Endothelial cell of umbilical vein (primary cell): ENCODE results near the gene DPP10. TPM values are rescaled to one million over a fixed set of nuclear protein-coding genes. Genes with fewer than 3 reads are reported as not detected.

ENCODE experiments used
- BruUV-seq: library from RNA; stranded (reverse); fragments of 400-500 nt; replicated peaks from 2 replicates; lab custom pipeline; 2021; lab: Mats Ljungman, UMichigan
- CTCF ChIA-PET: fragments of 300-600, 350-600 bp; sonication (Branson Sonifier 250); formaldehyde crosslinking; loops from one replicate; lab custom pipeline; 2021; ENCODE audit warnings: antibody characterized with exemption, inconsistent platforms; lab: Charles Lee
- POLR2A ChIA-PET: fragments of 300-600, 350-600 bp; sonication (Branson Sonifier 250); formaldehyde crosslinking; loops from one replicate; lab custom pipeline; 2021; ENCODE audit warnings: antibody characterized with exemption, inconsistent platforms; lab: Charles Lee
- DNase-seq: peaks from one replicate; pipeline ENCODE4 v3.0.0-alpha.2; 2011; ENCODE audit warnings: low read depth, low spot score
- FAIRE-seq: peaks from 2 replicates; lab custom pipeline; 2011; peaks lifted over from hg19 to GRCh38; lab: Jason Lieb, UNC
- H2AFZ ChIP-seq: 2 replicates; pipeline ENCODE4 v1.6.0; 2012; ENCODE audit warnings: low read depth, low read length, control low read depth, inconsistent platforms
- H3K27ac ChIP-seq: 2 replicates; pipeline ENCODE4 v1.5.1; 2011; ENCODE audit warnings: low read depth, mild to moderate bottlenecking, control low read depth, low read length, moderate library complexity; ENCODE audit not compliant: insufficient read depth
- H3K27me3 ChIP-seq, 2 experiments: 2 replicates each; pipeline versions ENCODE4 v1.6.0 to v1.6.1; 2011; ENCODE audit warnings: low read length in 2 of 2, mixed read lengths in 1 of 2; ENCODE audit not compliant: control insufficient read depth in 2 of 2, insufficient read depth in 2 of 2
- H3K36me3 ChIP-seq, 2 experiments: 2 replicates in 1 of 2; 3 replicates in 1 of 2; pipeline ENCODE4 v1.5.1; 2011; ENCODE audit warnings: low read length in 2 of 2, mild to moderate bottlenecking in 1 of 2, moderate library complexity in 1 of 2; ENCODE audit not compliant: control insufficient read depth in 2 of 2, insufficient read depth in 2 of 2; ENCODE audit errors: extremely low read depth in 1 of 2
- H3K4me1 ChIP-seq: 3 replicates; pipeline ENCODE4 v1.5.1; 2011; ENCODE audit warnings: mild to moderate bottlenecking, low read length; ENCODE audit not compliant: control insufficient read depth, insufficient read depth; ENCODE audit errors: extremely low read depth
- H3K4me2 ChIP-seq: 2 replicates; pipeline ENCODE4 v1.6.1; 2011; ENCODE audit warnings: low read length, control low read depth, mixed read lengths; ENCODE audit not compliant: insufficient read depth
- H3K4me3 ChIP-seq, 3 experiments: fragments of 200-600 bp in 1 of 3; sonication (generic), shearing (Covaris generic) in 1 of 3; replicated peaks in 1 of 3; 2 replicates each; pipeline ENCODE4 v1.5.1; 2011 to 2016; ENCODE audit warnings: control low read depth in 3 of 3, low read length in 3 of 3, mild to moderate bottlenecking in 2 of 3, inconsistent platforms in 1 of 3, low read depth in 1 of 3, moderate library complexity in 1 of 3; ENCODE audit not compliant: insufficient read depth in 1 of 3
- H3K79me2 ChIP-seq: 2 replicates; pipeline ENCODE4 v1.6.0; 2012; ENCODE audit warnings: low read length, inconsistent platforms; ENCODE audit not compliant: control insufficient read depth, insufficient read depth
- H3K9ac ChIP-seq: replicated peaks from 2 replicates; pipeline ENCODE3; 2011; ENCODE audit warnings: low read length, control low read depth; ENCODE audit not compliant: insufficient read depth; ENCODE audit errors: extremely low read depth
- H3K9me1 ChIP-seq: replicated peaks from 3 replicates; pipeline ENCODE4 v1.6.0; 2011; ENCODE audit warnings: mild to moderate bottlenecking, low read length; ENCODE audit not compliant: control insufficient read depth, insufficient read depth; ENCODE audit errors: extremely low read depth
- H3K9me3 ChIP-seq: replicated peaks from 2 replicates; pipeline ENCODE4 v1.5.1; 2012; ENCODE audit warnings: low read length, inconsistent platforms; ENCODE audit not compliant: control insufficient read depth, insufficient read depth
- H4K20me1 ChIP-seq: replicated peaks from 2 replicates; pipeline ENCODE3; 2011; ENCODE audit warnings: mild to moderate bottlenecking, low read length; ENCODE audit not compliant: control insufficient read depth, insufficient read depth; ENCODE audit errors: extremely low read depth
- CTCF ChIP-seq, 2 donors: IDR thresholded peaks; 1 replicate in 1 of 2; 2 replicates in 1 of 2; pipeline ENCODE4 v1.5.1; 2011; ENCODE audit warnings: low read length in 2 of 2, mild to moderate bottlenecking in 2 of 2, moderate library complexity in 2 of 2, control low read depth in 1 of 2, inconsistent platforms in 1 of 2, low read depth in 1 of 2; ENCODE audit not compliant: insufficient read depth in 1 of 2; ENCODE audit errors: extremely low read depth in 1 of 2
- EZH2 ChIP-seq: IDR thresholded peaks from 2 replicates; pipeline ENCODE4 v1.6.1; 2012; ENCODE audit warnings: borderline replicate concordance, low read depth, mild to moderate bottlenecking, moderate library complexity, low read length, inconsistent platforms; ENCODE audit not compliant: severe bottlenecking
- FOS ChIP-seq: IDR thresholded peaks from 2 replicates; pipeline ENCODE4 v1.6.1; 2011; ENCODE audit warnings: mild to moderate bottlenecking, low read length, moderate library complexity, borderline replicate concordance; ENCODE audit not compliant: insufficient read depth
- GATA2 ChIP-seq: IDR thresholded peaks from 2 replicates; pipeline ENCODE4 v1.7.0; 2011; ENCODE audit warnings: low read depth, mild to moderate bottlenecking, moderate library complexity, mixed read lengths, low read length; ENCODE audit not compliant: insufficient read length, insufficient read depth
- JUN ChIP-seq: IDR thresholded peaks from 2 replicates; pipeline ENCODE4 v1.6.1; 2011; ENCODE audit warnings: borderline replicate concordance, low read depth; ENCODE audit not compliant: insufficient read length, insufficient read depth
- MAX ChIP-seq: IDR thresholded peaks from 2 replicates; pipeline ENCODE4 v1.6.1; 2011; ENCODE audit not compliant: insufficient read depth, insufficient read length
- MYC ChIP-seq: IDR thresholded peaks from one replicate; pipeline ENCODE4 v1.6.1; 2011; ENCODE audit warnings: mild to moderate bottlenecking, low read depth, low read length
- POLR2A ChIP-seq: IDR thresholded peaks from 2 replicates; pipeline ENCODE4 v1.6.1; 2012; ENCODE audit warnings: low read depth, mild to moderate bottlenecking, control low read depth, low read length
- POLR2AphosphoS5 ChIP-seq: IDR thresholded peaks from 2 replicates; pipeline ENCODE4 v1.6.1; 2012; ENCODE audit warnings: low read depth, mild to moderate bottlenecking, control low read depth, low read length, moderate library complexity; ENCODE audit not compliant: insufficient read depth
- dilution Hi-C: fragments of 300-500 bp; cut with MboI; formaldehyde crosslinking; loops from one replicate; pipeline ENCODE4 v1.15.0; 2019; ENCODE audit warnings: low sequenced_read_pairs; ENCODE audit not compliant: extremely low pct_ligation_motif_present
- intact Hi-C: fragments of 100-400 bp; cut with micrococcal nuclease; formaldehyde crosslinking; loops from one replicate; pipeline ENCODE4 v1.10.0; 2022
- polyA plus RNA-seq, 4 experiments: library from polyadenylated mRNA; depleted of rRNA in 3 of 4; stranded (reverse) in 3 of 4; unstranded in 1 of 4; fragments of >200 nt; gene quantifications; 2 replicates each; pipeline versions ENCODE4 v1.2.1 to v1.2.3, GENCODE V29; 2011 to 2012; ENCODE audit warnings: missing spikeins in 1 of 4
- total RNA-seq: library from RNA; stranded (reverse); gene quantifications from 2 replicates; pipeline ENCODE4 v1.2.3, GENCODE V29; 2021

Gene DPP10
- total and polyA plus RNA-seq, 2 donors (not counting 3 experiments of a cell fraction or from before 2014, with no cell fraction given) = not detected

GRCh38 chr2:115389898-115390565 lies 947.6 kb downstream of the DPP10 start:
- Histone ChIP-seq H3K36me3 (no peaks in the 10 kb centered on the region), H3K79me2 (no peaks in the 10 kb centered on the region), H3K4me1 (no peaks in the 10 kb centered on the region), H2AFZ (no peak overlapping the region), H3K27me3 (no peaks in the 10 kb centered on the region), H3K4me3 (no peak overlapping the region), H3K9me3 (no peaks in the 10 kb centered on the region), H4K20me1 (no peaks in the 10 kb centered on the region), H3K9ac (no peak overlapping the region), H3K27ac (no peak overlapping the region), H3K9me1 (no peaks in the 10 kb centered on the region), H3K4me2 (no peak overlapping the region)
- no peak for FAIRE-seq
- ChIA-PET POLR2A (no interaction called here), CTCF (no interaction called here)
- intact Hi-C loops = no loop called here
- no peak for TF ChIP-seq FOS
- no peak for TF ChIP-seq GATA2
- no peak for TF ChIP-seq CTCF (IDR thresholded peaks at IDR 0.05; ENCODE audit: extremely low read depth in 1 of 2, insufficient read depth in 1 of 2, low read depth in 1 of 2, low read length in 2 of 2)
- no peak for TF ChIP-seq POLR2A
- TF ChIP-seq POLR2AphosphoS5 = no peak
- TF ChIP-seq JUN = no peak
- TF ChIP-seq MYC = no peak
- no peak for TF ChIP-seq MAX
- TF ChIP-seq EZH2 = no peak
- BruUV-seq = no TSS peak
- no peak for DNase-seq
- dilution Hi-C loops = no loop called here
